ENCODE data around the gene MPPED2.

DNA sequence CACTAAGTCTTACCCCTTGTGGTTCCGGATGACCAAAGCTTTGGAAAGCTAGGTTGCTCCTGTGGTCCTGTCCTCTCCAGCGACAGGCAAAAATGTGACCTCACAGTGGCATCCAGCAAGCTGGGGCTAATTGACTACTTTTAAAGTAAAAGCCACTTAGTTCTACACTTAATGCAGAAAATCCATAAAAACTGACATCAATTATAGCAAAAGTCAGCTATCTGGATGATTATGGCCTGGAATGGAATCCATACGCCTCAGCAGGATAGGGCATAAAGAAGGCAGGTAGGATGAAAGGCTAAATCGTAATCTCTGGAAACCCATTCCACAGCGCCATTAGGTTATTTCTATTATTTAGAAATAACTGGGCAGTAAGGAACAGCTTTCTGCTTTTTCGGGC is 171.3 kb downstream of the MPPED2 start:
- TF ChIP-seq POLR2AphosphoS5 (IDR thresholded peaks at IDR 0.05; ENCODE audit: insufficient read depth, low read depth, low read length) (no peak), JUN (IDR thresholded peaks at IDR 0.05; ENCODE audit: borderline replicate concordance, insufficient read depth, insufficient read length, low read depth) (no peak), CTCF (IDR thresholded peaks at IDR 0.05; ENCODE audit: extremely low read depth in 1 of 2, insufficient read depth in 1 of 2, low read depth in 1 of 2, low read length in 2 of 2) (no peak), POLR2A (IDR thresholded peaks at IDR 0.05; ENCODE audit: low read depth, low read length) (no peak), EZH2 (IDR thresholded peaks at IDR 0.05; ENCODE audit: borderline replicate concordance, low read depth, low read length, severe bottlenecking) (no peak), MYC (IDR thresholded peaks at IDR 0.05; ENCODE audit: low read depth, low read length) (no peak), GATA2 (IDR thresholded peaks at IDR 0.05; ENCODE audit: insufficient read depth, insufficient read length, low read depth, low read length) (no peak), MAX (IDR thresholded peaks at IDR 0.05; ENCODE audit: insufficient read depth, insufficient read length) (no peak)
